ENCODE measurements around the gene ARL10. TPM values are rescaled to one million over a fixed set of nuclear protein-coding genes. Genes with fewer than 3 reads are reported as not detected.

Gene ARL10
- polyA plus RNA-seq, 1 donor (not counting 4 experiments of a cell fraction or from before 2014, with no cell fraction given) = 1.6 TPM

DNA sequence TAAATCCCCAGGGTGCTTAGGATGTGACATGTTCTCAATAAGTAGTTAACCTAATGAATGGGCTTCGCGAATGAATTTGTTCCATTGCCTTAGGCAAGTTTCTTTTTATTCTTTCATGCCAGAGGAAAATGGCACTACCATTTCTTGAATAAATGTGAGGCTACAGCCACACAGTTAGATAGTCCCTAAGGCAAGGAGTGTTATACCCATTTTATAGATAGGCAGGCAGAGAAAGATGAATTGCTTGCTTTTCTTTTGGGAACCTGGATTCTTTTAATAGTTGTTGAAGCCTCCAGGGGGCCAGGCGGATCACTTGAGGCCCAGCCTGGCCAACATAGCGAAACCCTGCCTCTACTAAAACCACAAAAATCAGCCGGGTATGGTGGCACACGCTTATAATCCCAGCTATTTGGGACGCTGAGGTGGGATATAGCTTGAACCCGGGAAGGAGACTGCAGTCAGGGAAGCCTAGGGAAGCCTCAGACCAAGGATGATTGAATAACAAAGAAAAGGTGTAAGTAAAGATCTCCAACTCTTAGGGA is 22.2 kb downstream of the ARL10 start:
- no peaks in the 10 kb centered on the region for H3K9me1 ChIP-seq (ENCODE audit: control insufficient read depth, extremely low read depth, insufficient read depth, low read length)
- dilution Hi-C loops (cut with MboI; ENCODE audit: extremely low pct_ligation_motif_present, low sequenced_read_pairs) = no loop called here
- no peaks in the 10 kb centered on the region for H3K9me3 ChIP-seq (ENCODE audit: control insufficient read depth, low read depth, low read length)
- peak overlapping the region; percentile 92 for H3K9ac ChIP-seq (ENCODE audit: control insufficient read depth, extremely low read depth, insufficient read depth, low read length)
- H3K4me2 ChIP-seq (ENCODE audit: control insufficient read depth, extremely low read depth, insufficient read depth, low read depth, low read length) = peak overlapping the region; percentile 93
- peaks cover 48 to 66% of the 10 kb centered on the region in 2 experiments for H3K36me3 ChIP-seq (ENCODE audit: control insufficient read depth in 2 of 2, extremely low read depth in 1 of 2, insufficient read depth in 2 of 2, low read length in 2 of 2)
- H2AFZ ChIP-seq (ENCODE audit: control insufficient read depth, low read length) = no peak overlapping the region
- DNase-seq (ENCODE audit: low read depth, low spot score) = no peak
- peaks cover 18% of the 10 kb centered on the region for H3K4me1 ChIP-seq (ENCODE audit: control insufficient read depth, extremely low read depth, insufficient read depth, low read length)
- H3K4me3 ChIP-seq (ENCODE audit: control insufficient read depth in 2 of 3, extremely low read depth in 1 of 3, insufficient read depth in 2 of 3, low read depth in 1 of 3, low read length in 3 of 3) = peak overlapping the region; percentile 88 to 91 (median 90)
- TF ChIP-seq EZH2 (IDR thresholded peaks at IDR 0.05; ENCODE audit: low read length) = no peak
- TF ChIP-seq, protein P1, sequence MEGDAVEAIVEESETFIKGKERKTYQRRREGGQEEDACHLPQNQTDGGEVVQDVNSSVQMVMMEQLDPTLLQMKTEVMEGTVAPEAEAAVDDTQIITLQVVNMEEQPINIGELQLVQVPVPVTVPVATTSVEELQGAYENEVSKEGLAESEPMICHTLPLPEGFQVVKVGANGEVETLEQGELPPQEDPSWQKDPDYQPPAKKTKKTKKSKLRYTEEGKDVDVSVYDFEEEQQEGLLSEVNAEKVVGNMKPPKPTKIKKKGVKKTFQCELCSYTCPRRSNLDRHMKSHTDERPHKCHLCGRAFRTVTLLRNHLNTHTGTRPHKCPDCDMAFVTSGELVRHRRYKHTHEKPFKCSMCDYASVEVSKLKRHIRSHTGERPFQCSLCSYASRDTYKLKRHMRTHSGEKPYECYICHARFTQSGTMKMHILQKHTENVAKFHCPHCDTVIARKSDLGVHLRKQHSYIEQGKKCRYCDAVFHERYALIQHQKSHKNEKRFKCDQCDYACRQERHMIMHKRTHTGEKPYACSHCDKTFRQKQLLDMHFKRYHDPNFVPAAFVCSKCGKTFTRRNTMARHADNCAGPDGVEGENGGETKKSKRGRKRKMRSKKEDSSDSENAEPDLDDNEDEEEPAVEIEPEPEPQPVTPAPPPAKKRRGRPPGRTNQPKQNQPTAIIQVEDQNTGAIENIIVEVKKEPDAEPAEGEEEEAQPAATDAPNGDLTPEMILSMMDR (optimal IDR thresholded peaks at IDR 0.05 in 1 of 3, IDR thresholded peaks at IDR 0.05 in 1 of 3, conservative IDR thresholded peaks at IDR 0.05 in 1 of 3; ENCODE audit: extremely low read depth in 1 of 3, insufficient read depth in 2 of 3, low read length in 3 of 3) = no peak
- FAIRE-seq = no peak
- peak overlapping the region; percentile 93 for H3K27ac ChIP-seq (ENCODE audit: control insufficient read depth, insufficient read depth, low read length)
- peaks cover 38% of the 10 kb centered on the region for H3K79me2 ChIP-seq (ENCODE audit: control insufficient read depth, insufficient read depth, low read length)
- peaks cover 6% of the 10 kb centered on the region for H4K20me1 ChIP-seq (ENCODE audit: control insufficient read depth, extremely low read depth, insufficient read depth, low read length)
- H3K27me3 ChIP-seq (ENCODE audit: control insufficient read depth, extremely low read depth, insufficient read depth, low read length) = no peaks in the 10 kb centered on the region

GRCh38 chr5:176388003-176388443 is 22.7 kb downstream of the ARL10 start:
- peak overlapping the region; percentile 88 to 91 (median 90) for H3K4me3 ChIP-seq (ENCODE audit: control insufficient read depth in 2 of 3, extremely low read depth in 1 of 3, insufficient read depth in 2 of 3, low read depth in 1 of 3, low read length in 3 of 3)
- peaks cover 38% of the 10 kb centered on the region for H3K79me2 ChIP-seq (ENCODE audit: control insufficient read depth, insufficient read depth, low read length)
- H3K4me2 ChIP-seq (ENCODE audit: control insufficient read depth, extremely low read depth, insufficient read depth, low read depth, low read length) = peak overlapping the region; percentile 93
- H4K20me1 ChIP-seq (ENCODE audit: control insufficient read depth, extremely low read depth, insufficient read depth, low read length) = peaks cover 6% of the 10 kb centered on the region
- H3K9me3 ChIP-seq (ENCODE audit: control insufficient read depth, low read depth, low read length) = no peaks in the 10 kb centered on the region
- no peaks in the 10 kb centered on the region for H3K27me3 ChIP-seq (ENCODE audit: control insufficient read depth, extremely low read depth, insufficient read depth, low read length)
- peak overlapping the region; percentile 17 for H2AFZ ChIP-seq (ENCODE audit: control insufficient read depth, low read length)
- H3K9ac ChIP-seq (ENCODE audit: control insufficient read depth, extremely low read depth, insufficient read depth, low read length) = peak overlapping the region; percentile 92
- peaks cover 18% of the 10 kb centered on the region for H3K4me1 ChIP-seq (ENCODE audit: control insufficient read depth, extremely low read depth, insufficient read depth, low read length)
- DNase-seq (ENCODE audit: low read depth, low spot score) (no peak), FAIRE-seq (no peak)
- H3K36me3 ChIP-seq (ENCODE audit: control insufficient read depth in 2 of 2, extremely low read depth in 1 of 2, insufficient read depth in 2 of 2, low read length in 2 of 2) = peaks cover 49 to 67% of the 10 kb centered on the region in 2 experiments
- TF ChIP-seq, protein P1 (optimal IDR thresholded peaks at IDR 0.05 in 1 of 3, IDR thresholded peaks at IDR 0.05 in 1 of 3, conservative IDR thresholded peaks at IDR 0.05 in 1 of 3; ENCODE audit: extremely low read depth in 1 of 3, insufficient read depth in 2 of 3, low read length in 3 of 3) = no peak
- no peak for TF ChIP-seq EZH2 (IDR thresholded peaks at IDR 0.05; ENCODE audit: low read length)
- peak overlapping the region; percentile 93 for H3K27ac ChIP-seq (ENCODE audit: control insufficient read depth, insufficient read depth, low read length)
- dilution Hi-C loops (cut with MboI; ENCODE audit: extremely low pct_ligation_motif_present, low sequenced_read_pairs) = no loop called here
- H3K9me1 ChIP-seq (ENCODE audit: control insufficient read depth, extremely low read depth, insufficient read depth, low read length) = no peaks in the 10 kb centered on the region

Data from keratinocyte (primary cell).